PFSK-1 (cell line): ENCODE results near the gene FMN1.

Source experiments
- FOXP2 ChIP-seq: optimal IDR thresholded peaks from 2 replicates; pipeline ENCODE3; 2011; ENCODE audit warnings: borderline replicate concordance, control low read depth, inconsistent platforms; ENCODE audit not compliant: insufficient read depth; ENCODE audit errors: extremely low read length, extremely low read depth
- POLR2AphosphoS5 ChIP-seq: IDR thresholded peaks from 2 replicates; pipeline ENCODE4 v1.6.1; 2012; ENCODE audit warnings: low read depth, mild to moderate bottlenecking, control low read depth, low read length, moderate library complexity
- SIN3A ChIP-seq: IDR thresholded peaks from 2 replicates; pipeline ENCODE4 v1.6.1; 2012; ENCODE audit warnings: mild to moderate bottlenecking, low read length, moderate library complexity, borderline replicate concordance; ENCODE audit not compliant: insufficient read depth
- TAF1 ChIP-seq: IDR thresholded peaks from 2 replicates; pipeline ENCODE4 v1.6.1; 2012; ENCODE audit warnings: low read length, control low read depth, borderline replicate concordance; ENCODE audit not compliant: insufficient read depth

DNA sequence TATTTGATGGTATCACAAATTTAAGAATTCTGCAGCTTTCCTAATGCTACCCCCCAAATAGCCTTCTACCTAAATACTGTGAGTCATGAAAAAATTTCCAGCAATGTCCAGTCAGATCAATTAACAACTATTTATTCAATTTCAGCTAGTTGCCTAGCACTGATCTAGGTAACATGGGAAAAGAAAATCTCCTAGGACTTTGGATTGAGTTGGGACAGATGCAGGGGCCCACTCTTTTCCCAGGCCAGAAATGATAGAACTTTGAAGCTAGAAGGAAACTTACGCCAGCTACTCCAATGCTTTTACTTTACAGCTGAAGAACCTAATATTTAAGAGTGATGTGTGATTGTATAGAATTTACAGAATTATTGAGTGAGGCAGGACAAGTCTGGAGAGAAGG is 196.3 kb downstream of the FMN1 start:
- TF ChIP-seq TAF1 (no peak), POLR2AphosphoS5 (no peak), SIN3A (no peak), FOXP2 (no peak)
